SIG-M5 (cell line): ENCODE data around the gene MEGF6.

ENCODE experiments used
- DNase-seq: peaks from one replicate; lab custom pipeline; 2025; lab: John Stamatoyannopoulos, UW

MEGF6 gene

DNA sequence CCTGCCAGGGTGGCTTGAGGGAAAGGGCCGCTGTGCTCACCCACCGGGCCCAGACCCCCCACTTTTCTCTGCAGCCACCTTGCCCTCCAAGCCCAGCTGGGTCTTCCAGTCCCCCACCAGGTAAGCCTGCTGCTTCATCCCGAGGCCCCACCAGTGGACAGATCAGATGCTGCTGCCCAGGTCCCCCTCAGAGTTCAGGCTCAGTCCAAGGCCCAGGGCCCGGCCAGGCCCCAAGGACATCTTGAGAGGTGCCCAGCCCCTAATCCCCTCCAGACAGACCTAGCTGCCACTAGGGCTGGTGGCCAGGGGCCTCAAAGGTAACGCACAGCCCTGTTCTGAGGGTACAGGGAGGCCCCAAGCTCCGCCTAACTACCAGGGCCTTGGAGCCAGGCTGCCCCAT, 58.6 kb downstream of the MEGF6 start:
- no peak for DNase-seq

DNA sequence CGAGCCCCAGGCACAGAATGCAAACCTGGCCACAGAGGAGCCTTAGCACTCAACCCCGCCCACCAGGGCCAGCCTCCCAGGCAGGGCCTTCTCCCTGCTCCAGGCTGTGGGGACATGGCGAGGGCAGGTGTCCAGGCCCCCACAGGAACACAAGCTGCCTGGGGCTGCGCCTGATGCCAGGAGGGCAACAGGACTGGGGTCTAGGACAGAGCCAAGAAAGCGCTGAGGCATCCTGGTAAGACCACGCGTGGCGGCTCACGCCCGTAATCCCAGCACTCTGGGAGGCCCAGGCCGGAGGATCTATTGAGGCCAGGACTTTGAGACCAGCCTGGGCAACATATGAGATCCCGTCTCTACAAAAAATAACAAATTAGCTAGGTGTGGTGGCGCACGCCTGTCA, 59.1 kb downstream of the MEGF6 start:
- DNase-seq, result no peak

DNA sequence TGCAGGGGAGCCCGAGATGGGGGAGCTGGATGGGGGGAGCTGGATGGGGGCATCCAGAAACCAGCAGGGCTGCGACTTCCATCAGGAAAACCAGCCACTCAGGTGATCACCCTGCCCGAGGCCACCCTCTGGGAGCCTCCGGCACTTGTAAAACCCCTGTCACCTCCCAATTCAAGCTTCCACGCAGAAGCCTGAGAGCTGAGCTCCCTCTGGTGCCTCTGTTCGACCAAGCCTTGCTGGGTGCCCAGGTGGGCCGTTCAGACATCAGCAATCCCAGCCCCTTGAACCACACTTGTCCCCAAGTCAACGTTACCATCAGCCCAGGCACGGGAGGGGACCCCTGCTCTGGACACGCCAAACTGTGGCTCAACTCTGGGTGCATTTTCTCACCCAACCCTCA, 59.6 kb downstream of the MEGF6 start:
- no peak for DNase-seq

DNA sequence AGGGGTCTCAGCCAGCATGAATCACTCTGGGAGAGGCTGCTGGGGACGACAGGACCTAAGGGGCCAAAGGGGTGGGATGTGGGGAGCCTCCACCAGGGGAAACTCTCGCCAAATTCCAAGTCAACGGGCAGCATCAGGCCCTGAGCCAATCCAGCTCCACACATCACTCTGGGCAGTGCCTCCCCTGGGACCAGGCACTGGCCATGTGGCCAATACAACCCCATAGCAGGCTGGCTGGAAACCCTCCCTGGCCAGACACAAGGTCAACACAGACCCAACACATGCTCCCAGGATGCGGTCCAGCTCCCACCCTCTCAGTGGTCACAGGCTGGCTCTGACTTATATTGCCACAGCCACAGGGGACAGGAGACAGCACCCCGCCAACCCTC, 60.0 kb downstream of the MEGF6 start:
- no peak for DNase-seq

DNA sequence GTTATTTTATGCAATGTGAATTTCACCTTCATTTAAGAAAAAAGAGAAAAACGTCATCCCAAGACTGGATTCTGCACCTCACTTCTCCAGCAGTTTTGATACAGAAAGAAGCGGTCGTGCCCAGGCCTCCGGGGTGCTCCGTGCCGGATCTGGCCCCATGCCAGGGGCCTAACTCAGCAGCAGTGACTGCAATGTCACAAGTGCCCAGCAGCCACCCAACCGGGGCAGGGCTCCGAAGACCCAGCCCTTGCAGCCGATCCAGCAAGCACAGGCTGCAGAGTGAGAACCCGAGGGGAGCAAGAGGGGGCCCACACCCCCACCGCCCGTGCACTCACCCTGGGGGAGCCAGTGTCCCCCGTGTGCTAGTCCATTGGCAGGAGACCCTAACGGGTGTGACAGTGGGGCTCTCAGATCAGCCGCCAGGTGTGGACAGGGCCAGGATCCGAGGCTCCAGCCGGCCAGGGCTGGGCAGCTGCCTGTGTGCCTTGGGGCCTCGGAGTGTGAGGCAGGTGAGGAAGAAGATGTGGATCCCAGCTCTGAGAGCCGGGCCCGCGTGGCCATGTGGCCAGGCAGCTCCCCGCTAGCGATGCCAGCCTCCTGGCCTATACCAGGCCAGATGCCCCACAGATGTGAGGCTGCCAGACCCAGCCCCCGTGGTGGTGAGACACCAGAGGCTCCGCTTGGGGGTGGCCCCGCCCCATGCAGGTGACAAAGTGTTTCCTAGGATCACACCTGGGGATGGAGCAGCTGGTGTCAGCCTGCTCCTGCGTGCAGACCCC, 60.6 kb downstream of the MEGF6 start:
- no peak for DNase-seq

DNA sequence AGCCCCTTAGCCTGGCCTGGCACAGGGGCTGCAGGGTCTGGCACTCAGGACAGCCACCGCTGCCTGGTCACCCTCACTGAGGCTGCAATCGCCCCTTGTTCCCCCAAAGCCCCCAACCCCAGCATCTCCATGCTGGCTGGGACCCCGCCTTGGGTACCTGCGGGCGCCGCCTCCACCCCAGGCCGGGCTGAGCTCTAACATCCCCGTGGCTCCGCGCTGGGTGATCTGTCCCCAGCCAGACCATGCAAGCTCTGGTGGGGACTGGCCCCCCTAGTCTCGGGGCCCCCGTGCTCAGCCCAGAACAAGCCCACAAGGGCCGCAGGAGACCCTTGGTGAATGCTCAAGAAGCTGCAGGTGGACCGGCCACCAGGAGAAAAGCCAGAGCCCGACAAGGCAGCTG, 62.4 kb downstream of the MEGF6 start:
- no peak for DNase-seq

DNA sequence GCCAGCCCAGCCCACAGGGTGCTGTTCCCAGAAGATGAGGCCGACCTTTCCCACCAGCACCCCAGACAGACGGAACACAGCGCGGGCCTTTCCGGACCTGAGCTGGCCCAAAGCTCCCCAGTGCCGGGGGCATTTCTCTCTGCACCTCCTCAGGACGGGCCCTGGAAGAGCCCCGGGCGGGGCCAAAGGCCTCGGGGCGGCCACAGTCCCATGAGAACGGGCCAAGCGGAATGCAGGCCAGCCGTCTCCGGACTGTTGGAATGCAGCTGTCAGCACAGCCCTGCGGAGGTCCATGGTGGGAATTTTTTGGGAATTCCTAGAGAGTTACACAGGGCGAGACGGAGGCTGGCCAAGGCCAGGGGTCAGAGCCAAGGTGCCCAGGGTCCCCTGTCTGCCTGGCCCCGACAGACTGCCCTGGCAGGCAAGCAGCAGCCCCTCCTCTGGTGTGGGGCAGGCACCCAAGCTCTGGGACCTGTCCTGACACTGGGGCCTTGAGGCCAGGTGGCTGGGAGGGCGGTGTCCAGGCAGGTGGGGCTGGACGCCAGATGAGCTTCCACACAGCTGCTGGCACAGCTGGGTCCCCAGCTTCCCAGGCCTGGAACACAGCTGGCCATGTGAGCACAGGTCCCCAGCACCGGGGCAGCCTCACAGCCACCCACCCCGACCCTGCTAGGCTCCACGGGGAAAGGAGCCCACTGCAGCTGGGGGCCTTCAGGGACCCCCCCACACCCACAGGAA, 63.0 kb downstream of the MEGF6 start:
- DNase-seq, result no peak

DNA sequence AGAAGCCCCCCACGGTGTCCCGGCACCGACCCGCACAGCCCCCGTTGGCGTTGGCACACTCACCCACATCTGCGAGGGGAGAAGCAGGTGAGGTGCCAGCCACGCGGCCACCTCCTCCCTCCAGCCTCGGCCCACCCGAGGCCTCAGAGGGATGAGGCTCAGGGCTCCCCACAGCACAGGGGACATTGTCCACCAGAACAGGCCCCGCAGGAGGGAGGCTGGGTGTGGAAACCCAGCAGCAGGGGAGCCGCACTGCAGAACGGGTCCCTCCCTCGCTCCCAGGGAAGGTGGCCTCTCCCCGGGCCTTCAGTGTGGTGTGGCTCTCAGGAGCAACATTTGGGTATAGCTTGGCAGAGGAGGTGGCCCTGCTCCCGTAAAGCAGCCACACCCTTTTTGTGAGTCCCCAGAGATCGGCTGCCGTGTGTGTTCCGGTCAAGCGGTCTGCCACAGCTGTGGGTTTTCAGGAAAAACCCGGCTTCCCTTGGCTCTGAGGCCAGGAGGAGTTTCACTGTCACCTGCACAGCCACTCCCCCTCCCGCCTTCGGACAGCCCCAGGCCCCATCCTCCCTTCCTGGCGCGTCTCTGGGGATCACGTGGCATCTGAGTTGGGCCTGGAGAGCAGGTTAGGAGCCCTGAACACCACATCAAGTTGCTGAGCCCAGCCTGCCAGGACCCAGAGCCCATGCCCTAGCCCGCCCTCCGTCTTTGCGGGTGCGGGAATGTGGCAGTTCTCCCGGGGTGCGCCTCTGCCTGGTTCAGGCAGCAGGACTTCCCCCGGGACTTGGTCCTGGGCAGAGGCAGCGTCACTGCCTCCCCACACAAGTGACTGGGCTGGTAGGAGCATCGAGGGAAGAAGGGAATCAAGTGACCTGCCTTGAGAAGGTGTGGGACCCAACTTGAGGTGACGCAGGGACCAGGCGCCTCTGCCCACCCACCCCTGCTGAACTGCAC, 64.0 kb downstream of the MEGF6 start:
- DNase-seq, result no peak

DNA sequence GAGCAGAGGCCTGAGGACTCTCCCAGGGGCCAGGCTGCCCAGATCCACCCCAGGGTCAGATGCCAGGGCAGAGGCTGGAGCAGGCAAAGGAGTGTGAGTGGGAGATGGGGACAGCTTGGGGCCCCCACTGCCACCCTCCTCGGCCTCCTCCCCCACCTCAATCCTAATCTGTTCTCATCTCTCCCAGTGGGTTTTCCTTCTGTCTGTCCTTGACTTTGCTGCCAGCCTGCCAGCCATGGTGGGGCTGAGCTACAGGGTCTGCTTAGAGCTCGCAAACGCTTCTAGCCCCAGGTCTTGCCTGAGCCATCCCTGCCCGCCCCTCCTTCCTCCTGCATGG, 65.3 kb downstream of the MEGF6 start:
- no peak for DNase-seq

DNA sequence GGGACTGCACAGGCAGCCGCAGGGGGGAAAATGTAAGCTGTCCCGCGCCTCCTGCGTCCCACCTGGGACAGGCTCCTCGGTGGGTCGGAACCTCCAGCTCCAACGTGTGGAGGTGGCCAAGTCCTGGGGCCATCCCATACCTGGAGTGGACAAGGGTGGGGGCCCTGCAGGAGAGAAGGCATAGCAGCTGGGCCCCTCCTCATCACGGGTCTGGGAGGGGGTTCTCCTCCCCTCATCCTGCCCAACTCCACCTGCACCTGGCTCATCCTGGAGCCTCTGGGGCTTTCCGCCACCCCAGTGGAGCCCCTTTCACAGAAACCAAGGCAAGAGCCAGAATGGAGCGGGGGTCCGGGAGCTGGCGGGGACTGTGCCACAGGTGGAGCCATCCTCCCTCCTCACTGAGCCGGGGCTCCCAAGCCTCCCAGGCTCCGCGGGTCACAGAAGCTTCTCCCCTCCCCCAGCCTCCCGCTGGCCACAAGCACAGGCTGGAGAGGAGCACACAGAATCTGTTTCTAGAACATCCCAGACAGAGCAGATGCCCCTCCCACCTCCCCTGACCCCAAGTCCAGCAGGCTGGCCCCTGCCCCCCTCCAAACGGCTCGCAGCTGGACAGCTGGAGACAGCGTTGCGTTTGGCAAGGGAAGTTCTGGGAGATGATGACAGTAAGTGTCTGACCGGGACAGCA, 65.8 kb downstream of the MEGF6 start:
- DNase-seq, result no peak

DNA sequence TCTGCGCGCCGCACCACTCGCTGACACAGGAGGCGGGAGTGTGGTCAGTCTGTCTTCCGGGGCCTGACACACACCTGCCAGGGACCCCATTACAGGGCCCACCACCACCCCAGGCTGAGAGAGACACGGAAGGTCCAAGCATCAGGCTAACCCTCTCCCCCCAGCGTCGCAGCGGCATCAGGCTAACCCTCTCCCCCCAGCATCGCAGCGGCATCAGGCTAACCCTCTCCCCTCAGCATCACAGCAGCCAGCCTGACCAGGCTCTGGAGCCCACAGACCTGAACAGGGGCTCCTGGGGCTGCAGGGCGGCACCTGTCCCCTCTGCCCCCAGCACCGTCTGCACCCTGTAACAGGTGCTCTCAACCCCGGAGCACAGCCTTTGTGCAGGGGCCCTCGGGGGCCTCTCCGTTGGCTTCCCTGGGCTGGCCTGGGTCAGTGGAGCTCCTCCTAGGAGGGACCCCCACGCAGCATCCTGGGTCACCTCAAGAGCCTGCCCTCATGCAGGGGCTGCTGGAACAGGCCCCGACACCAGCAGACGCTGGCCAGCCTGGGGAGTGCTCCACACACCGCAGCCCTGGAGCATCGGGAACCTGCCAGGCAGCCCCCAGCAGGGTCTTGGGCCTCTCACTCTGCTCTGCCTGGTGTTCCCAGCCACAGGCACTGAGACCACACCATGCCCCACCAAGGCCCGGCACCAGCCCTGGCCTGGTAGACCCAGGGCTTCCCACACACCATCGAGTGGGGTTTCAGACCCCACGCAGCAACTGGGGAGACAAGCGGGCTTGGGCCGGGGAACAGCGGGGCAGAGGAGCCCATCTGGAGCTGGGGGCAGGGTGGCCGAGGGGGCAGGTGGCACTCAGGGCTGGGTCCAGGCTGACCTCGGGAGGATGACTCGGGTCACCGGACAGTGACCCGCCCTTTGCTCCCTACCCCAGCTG, 67.0 kb downstream of the MEGF6 start:
- DNase-seq, result no peak

DNA sequence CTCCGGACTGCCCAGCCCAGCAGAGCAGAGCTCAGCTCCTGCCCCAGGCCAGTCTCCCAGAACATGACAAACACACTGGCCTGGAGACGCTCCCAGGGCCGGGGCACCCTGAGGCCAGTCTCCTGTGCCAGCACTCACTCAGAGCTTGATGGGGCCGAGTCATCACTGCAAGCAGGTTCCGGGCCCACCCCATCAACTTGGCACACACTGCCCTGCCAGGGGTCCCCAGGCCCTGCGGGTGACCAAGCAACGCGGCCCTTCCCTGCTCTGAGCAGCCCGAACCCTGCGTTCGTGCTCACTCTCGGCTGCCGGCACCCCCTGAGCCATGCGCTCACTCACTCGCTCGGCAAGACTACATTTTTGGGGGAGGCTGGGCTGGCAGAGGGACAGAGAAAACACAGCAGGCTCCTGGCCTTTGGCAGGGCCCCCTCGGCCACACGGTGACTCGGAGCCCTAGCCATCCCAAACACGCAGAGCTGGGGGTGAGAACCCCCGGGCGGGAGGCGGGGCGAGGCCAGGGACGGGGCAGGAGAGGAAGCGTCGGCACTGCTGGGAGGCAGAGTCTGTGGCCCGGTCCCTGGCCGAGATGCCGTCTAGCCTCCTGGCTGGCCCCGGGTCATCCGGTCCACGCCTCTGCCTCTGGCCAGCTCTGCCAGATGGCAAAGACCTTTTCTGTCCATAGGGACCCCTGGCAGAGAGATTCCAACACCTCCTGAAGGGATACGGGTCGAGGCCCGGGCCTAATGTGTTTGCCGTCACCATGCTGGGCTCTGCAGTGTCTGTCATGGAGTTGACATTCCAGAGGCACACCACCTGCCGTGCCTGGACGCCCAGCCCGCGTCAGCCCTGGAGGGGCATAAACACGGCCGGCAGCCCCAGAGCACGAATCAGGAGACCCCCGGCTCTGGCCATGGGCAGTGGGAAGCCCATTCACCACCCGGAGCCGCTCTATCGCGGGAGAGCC, 68.0 kb downstream of the MEGF6 start:
- no peak for DNase-seq

DNA sequence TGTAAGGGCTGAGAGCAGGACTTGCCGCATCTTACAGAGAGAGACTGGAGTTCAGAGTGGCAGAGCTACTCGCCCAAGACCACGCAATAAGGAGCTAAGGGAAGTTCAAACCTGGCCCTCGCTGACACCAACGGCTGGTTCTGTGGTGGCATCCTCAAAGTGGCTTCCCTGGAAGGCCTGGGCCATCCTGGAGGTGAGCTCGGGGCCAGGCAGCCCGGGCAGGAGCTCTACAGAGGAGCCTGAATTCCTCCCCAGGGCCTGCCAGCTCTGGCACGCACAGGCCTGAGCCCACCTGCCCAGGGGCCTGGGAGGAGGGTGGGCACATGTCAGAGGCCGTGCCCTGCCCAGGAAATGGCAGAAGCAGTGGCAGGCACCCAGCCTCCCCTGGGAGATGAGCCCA, 68.6 kb downstream of the MEGF6 start:
- no peak for DNase-seq

DNA sequence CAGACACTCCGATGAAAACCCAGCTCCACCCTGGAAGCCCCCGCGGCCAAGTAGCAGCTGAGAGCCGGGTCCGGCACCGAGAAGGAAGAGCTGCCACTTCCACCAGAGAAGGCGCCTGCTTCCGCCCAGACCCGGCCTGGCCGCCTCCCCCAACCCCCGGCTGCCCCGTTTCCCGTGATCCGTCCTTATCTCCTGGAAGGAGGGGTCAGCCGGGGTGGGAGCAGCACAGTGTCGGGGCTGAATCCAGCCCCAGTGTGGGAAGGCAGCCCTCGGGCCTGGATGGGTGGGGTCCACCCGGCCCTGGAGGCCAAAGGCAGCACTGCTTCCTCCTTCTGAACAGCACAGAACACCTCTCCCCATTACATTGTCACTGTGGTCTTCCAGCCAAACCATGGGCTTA, 69.4 kb downstream of the MEGF6 start:
- DNase-seq, result no peak

DNA sequence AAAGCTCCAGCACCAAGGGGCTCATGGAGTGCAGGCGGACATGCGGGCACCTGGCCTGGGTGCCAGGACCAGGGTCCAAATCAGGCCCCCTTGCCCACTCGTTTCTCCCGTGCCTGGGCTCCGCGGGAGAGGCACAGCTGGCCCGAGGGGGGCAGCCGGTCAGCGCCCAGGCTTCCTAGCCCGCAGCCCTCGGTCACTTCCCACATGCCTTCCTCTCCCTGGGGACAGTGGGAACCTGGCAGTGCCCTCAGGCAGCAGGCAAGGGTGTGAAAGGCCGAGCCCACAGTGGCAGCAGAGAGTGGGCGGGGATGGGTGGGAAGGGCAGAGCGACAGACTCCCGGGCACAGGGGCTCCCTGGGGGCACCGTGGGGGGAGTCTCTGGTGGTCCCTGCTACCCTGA, 69.8 kb downstream of the MEGF6 start:
- no peak for DNase-seq

DNA sequence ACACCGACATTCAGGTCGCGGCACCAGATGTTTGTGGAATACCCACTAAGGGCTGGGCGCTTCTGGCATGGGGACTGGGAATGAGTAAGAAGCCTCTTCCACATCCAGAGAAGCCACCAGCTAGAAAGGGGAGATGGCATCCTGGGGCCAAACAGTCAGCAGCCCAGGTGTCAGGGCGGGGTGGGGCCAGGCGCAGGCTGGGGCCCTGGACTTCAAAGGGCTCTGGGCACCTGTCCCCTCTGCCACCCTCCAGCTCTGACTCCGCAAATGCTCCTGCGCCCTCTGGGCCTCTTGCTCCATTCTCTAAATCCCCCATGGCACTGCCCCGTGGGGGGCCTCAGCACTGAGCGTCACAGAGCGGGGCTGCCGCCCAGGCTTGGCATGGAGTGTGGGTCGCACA, 70.4 kb downstream of the MEGF6 start:
- DNase-seq, result no peak

DNA sequence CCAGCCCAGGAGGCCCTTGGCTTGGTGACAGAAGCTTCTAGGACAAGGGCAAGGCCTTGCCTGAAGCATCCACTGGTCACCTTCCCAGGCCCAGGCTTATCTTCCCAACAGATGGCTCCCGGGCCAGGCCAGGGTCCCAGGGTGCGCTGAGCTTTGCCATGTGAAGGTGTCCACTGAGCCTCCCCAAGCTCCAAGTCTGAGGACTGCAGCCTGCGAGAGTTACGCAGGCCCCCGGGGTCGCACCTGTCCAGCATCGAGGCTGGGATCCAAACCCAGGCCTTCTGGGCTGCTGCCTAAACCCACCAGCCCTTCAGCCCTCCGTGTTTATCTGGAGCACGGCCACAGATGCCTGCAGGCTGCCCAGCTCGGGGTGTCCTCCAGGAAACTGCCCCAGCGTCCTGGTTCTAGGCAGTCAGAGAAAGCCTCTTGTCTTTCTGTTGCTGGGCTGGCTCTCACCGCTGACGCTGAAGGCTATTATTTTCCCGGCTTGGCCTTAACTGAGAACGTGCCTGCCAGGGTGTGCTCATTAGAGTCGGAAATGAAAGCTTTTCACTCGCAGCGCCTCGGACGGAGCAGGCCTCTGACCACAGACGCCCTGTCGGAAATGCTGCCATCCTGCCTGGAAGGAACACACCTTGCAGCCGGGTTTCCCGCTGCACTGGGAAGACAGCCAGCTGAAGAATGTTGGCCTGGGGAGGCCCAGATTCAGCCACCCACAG, 71.4 kb downstream of the MEGF6 start:
- DNase-seq, result no peak

DNA sequence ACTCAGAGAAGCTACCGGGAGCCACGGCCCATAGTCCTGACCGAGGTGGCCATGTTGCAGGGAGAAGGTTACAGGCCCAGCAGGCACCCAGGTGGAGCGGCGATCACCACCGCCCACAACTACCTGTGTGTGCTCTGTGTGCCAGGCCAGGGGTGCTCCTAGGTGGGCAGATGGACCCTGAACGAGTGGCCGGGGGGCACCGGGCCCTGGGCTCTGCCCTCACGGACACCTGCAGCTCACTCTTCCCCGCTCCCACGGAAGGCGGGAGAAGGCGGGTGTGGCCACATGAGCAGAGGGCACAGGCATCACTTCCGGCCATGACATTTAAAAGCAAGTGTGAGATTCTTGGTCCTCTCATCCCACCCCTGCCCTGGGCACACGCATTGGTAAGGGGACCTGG, 73.9 kb downstream of the MEGF6 start:
- DNase-seq, result no peak
